HG03045 (cell line): ENCODE results near the gene CEP250.
"Not testable (repeated sequence)": the region's sequence is repeated elsewhere in the genome, so short reads cannot be mapped to it uniquely, and the experiment has no call there.

Source experiments
- ATAC-seq: cut with Tn5 transposase; IDR thresholded peaks from one replicate; pipeline ENCODE4 v1.9.1; 2021; ENCODE audit warnings: mild to moderate bottlenecking, moderate library complexity; ENCODE audit not compliant: unreplicated experiment

Gene CEP250

GRCh38 chr20:35454881-35455609 is at the start of gene CEP250:
Gene CEP250 (plus strand): TSS chr20:35455598. CDS start chr20:35462368, 6,770 bp downstream.
- ATAC-seq, result peak; percentile 88

GRCh38 chr20:35405775-35406174 is 49.6 kb upstream of the CEP250 start:
- no peak for ATAC-seq

GRCh38 chr20:35408270-35408669 is 47.1 kb upstream of the CEP250 start:
- no peak for ATAC-seq

- ATAC-seq, result no peak
These were observed 45.9 kb upstream of the CEP250 start for GRCh38 chr20:35409542-35409941.

- no peak for ATAC-seq
These were observed 44.8 kb upstream of the CEP250 start for GRCh38 chr20:35410613-35411012.

GRCh38 chr20:35421322-35421721 is 34.1 kb upstream of the CEP250 start:
- no peak for ATAC-seq

GRCh38 chr20:35431621-35432429 is 23.6 kb upstream of the CEP250 start:
- ATAC-seq, result no peak

GRCh38 chr20:35432430-35432735 is 23.0 kb upstream of the CEP250 start:
- ATAC-seq, result no peak

- no peak for ATAC-seq
These were observed 22.1 kb upstream of the CEP250 start for GRCh38 chr20:35433337-35433736.

GRCh38 chr20:35434085-35435005 is 21.1 kb upstream of the CEP250 start:
- no peak for ATAC-seq

GRCh38 chr20:35436177-35436573 is 19.2 kb upstream of the CEP250 start:
- no peak for ATAC-seq

- ATAC-seq, result no peak
These were observed 17.8 kb upstream of the CEP250 start for GRCh38 chr20:35437599-35437998.

GRCh38 chr20:35443003-35443402 is 12.4 kb upstream of the CEP250 start:
- ATAC-seq, result no peak

- ATAC-seq, result no peak
These were observed 11.2 kb upstream of the CEP250 start for GRCh38 chr20:35444226-35444625.

- ATAC-seq, result no peak
These were observed 8.9 kb upstream of the CEP250 start for GRCh38 chr20:35446356-35447078.

- ATAC-seq, result peak; percentile 55
These were observed 8.2 kb upstream of the CEP250 start for GRCh38 chr20:35447082-35447789.

GRCh38 chr20:35448788-35449373 is 6.5 kb upstream of the CEP250 start:
- no peak for ATAC-seq

- ATAC-seq, result not testable (repeated sequence)
These were observed 5.5 kb upstream of the CEP250 start for GRCh38 chr20:35449855-35450254.

- ATAC-seq, result no peak
These were observed 4.1 kb upstream of the CEP250 start for GRCh38 chr20:35451295-35451694.

GRCh38 chr20:35453647-35454046 is 1.8 kb upstream of the CEP250 start:
- ATAC-seq, result no peak
